Right lobe of liver (tissue), 6 donors: Measurements from ENCODE around the gene EVI5. TPM values are rescaled to one million over a fixed set of nuclear protein-coding genes. Genes with fewer than 3 reads are reported as not detected.

Experiments used
- ATAC-seq, 4 donors: fragments of 200-7000 bp; cut with Tn5 transposase; one replicate each; pipeline ENCODE4 v1.9.1; 2020; ENCODE audit warnings: mild to moderate bottlenecking in 4 of 4, moderate library complexity in 4 of 4
- DNase-seq, 3 donors: peaks; one replicate each; pipeline ENCODE4 v3.0.0-alpha.2; 2020
- H3K27ac ChIP-seq, 3 donors: fragments of 200-600 bp; one replicate each; pipeline ENCODE4 v1.8.0; 2022
- H3K27me3 ChIP-seq, 2 donors: fragments of 200-600 bp; one replicate each; pipeline ENCODE4 v1.8.0; 2022
- H3K36me3 ChIP-seq, 4 donors: fragments of 200-600 bp; sonication (generic) in 1 of 4; one replicate each; pipeline versions ENCODE4 v1.5.1 to v1.8.0; 2017 to 2022; ENCODE audit warnings: control low read depth in 1 of 4
- H3K4me1 ChIP-seq, 4 donors: fragments of 200-600 bp; sonication (generic) in 1 of 4; one replicate each; pipeline versions ENCODE4 v1.5.1 to v1.8.0; 2017 to 2022; ENCODE audit warnings: control low read depth in 1 of 4
- H3K4me3 ChIP-seq, 3 donors: fragments of 200-600 bp; one replicate each; pipeline ENCODE4 v1.8.0; 2022
- H3K9me3 ChIP-seq, 4 donors: fragments of 200-600 bp; sonication (generic) in 1 of 4; one replicate each; pipeline versions ENCODE4 v1.5.1 to v1.8.0; 2017 to 2022; ENCODE audit warnings: control low read depth in 1 of 4
- CTCF ChIP-seq, 4 donors: fragments of 200-600 bp in 3 of 4; fragments of 450-650 bp in 1 of 4; IDR thresholded peaks; one replicate each; pipeline versions ENCODE4 v1.5.1 to v1.8.0; 2016 to 2022; ENCODE audit warnings: antibody characterized with exemption in 4 of 4, mild to moderate bottlenecking in 2 of 4
- POLR2A ChIP-seq: fragments of 450-650 bp; IDR thresholded peaks from one replicate; pipeline ENCODE4 v1.6.1; 2017; ENCODE audit warnings: antibody characterized with exemption, mild to moderate bottlenecking
- WGBS: methylation state at CpG from one replicate; pipeline ENCODE4 v1.1.6; 2018; ENCODE audit warnings: low coverage, low lambda C conversion rate; ENCODE audit not compliant: insufficient coverage; ENCODE audit errors: missing lambda C conversion rate; 5-methylcytosine and 5-hydroxymethylcytosine counted together
- intact Hi-C, 2 donors: fragments of 100-400 bp; cut with DNase I; formaldehyde crosslinking; loops; one replicate each; pipeline versions ENCODE4 v1.11.2 to v1.14.1; 2022
- total RNA-seq, 6 experiments: library from RNA; depleted of rRNA in 2 of 6; stranded (reverse); fragments of >200 nt in 2 of 6; fragmentation: NEBNext Ultra II Directional in 3 of 6; extraction: Animal tissue kit (Norgen Biotek cat#: 25700) in 3 of 6; gene quantifications; one replicate each; pipeline versions ENCODE4 v1.1.0 to v1.2.4, GENCODE V29; 2016 to 2023
- donor health status: DM: no; HTN: yes; CAD: no.
- donor health status: DM: no; HTN: no; CAD: no.
- donor health status: DM: no; HTN: no; CAD: no.
- donor health status: DM: no; HTN: yes; CAD: no.
- donor health status: DM: no; HTN: yes; CAD: no.

EVI5 gene
- total RNA-seq, 6 experiments from 2014 or later: 12.8 to 27.7 (median 19.0) TPM

GRCh38 chr1:92713939-92714338 lies 71.0 kb downstream of the EVI5 start:
- peak overlapping the region in 2 of 3 donors; percentile 48 to 66 for H3K27ac ChIP-seq
- 40% methylated on average over 2 of the region's 2 CpGs for WGBS
- H3K4me1 ChIP-seq: peaks cover 0 to 18% (median 7%) of the 10 kb centered on the region in 4 donors
- ATAC-seq (peak; percentile 41 to 72 (median 49)), DNase-seq (no peak)
- H3K36me3 ChIP-seq: no peaks in the 10 kb centered on the region
- H3K9me3 ChIP-seq: no peaks in the 10 kb centered on the region
- TF ChIP-seq POLR2A (no peak), CTCF (IDR thresholded peaks at IDR 0.05) (no peak)
- intact Hi-C loops: no loop called here
- no peaks in the 10 kb centered on the region for H3K27me3 ChIP-seq
- H3K4me3 ChIP-seq: peak overlapping the region; percentile 35 to 56 (median 56)

- Histone ChIP-seq H3K27me3 (no peaks in the 10 kb centered on the region), H3K9me3 (no peaks in the 10 kb centered on the region), H3K4me1 (peaks cover 0 to 31% (median 9%) of the 10 kb centered on the region in 4 donors), H3K27ac (peak overlapping the region in 1 of 3 donors; percentile 24), H3K4me3 (peak overlapping the region in 1 of 3 donors; percentile 56), H3K36me3 (no peaks in the 10 kb centered on the region)
- WGBS: 37% methylated on average over 6 of the region's 6 CpGs
- intact Hi-C loops: no loop called here
- no peak for TF ChIP-seq CTCF (IDR thresholded peaks at IDR 0.05)
- TF ChIP-seq POLR2A: no peak
- DNase-seq (no peak), ATAC-seq (peak in 2 of 4 donors; percentile 3 to 5)
Observed at GRCh38 chr1:92711473-92712165, 73.3 kb downstream of the EVI5 start.

GRCh38 chr1:92709738-92710137 lies 75.2 kb downstream of the EVI5 start:
- peak; percentile 53 to 73 (median 58) for DNase-seq
- TF ChIP-seq CTCF (IDR thresholded peaks at IDR 0.05) (no peak), POLR2A (no peak)
- no peak overlapping the region for H3K4me3 ChIP-seq
- no peak overlapping the region for H3K27ac ChIP-seq
- no peaks in the 10 kb centered on the region for H3K27me3 ChIP-seq
- intact Hi-C loops: no loop called here
- peaks cover 0 to 33% (median 11%) of the 10 kb centered on the region in 4 donors for H3K4me1 ChIP-seq
- no peaks in the 10 kb centered on the region for H3K36me3 ChIP-seq
- ATAC-seq: peak; percentile 53 to 81 (median 56)
- H3K9me3 ChIP-seq: no peaks in the 10 kb centered on the region
- WGBS: 53% methylated on average over 3 of the region's 4 CpGs

GRCh38 chr1:92708368-92708950 lies 76.4 kb downstream of the EVI5 start:
- Histone ChIP-seq H3K27me3 (no peaks in the 10 kb centered on the region), H3K4me1 (peaks cover 0 to 27% (median 8%) of the 10 kb centered on the region in 4 donors), H3K4me3 (no peak overlapping the region), H3K36me3 (no peaks in the 10 kb centered on the region), H3K27ac (no peak overlapping the region), H3K9me3 (no peaks in the 10 kb centered on the region)
- DNase-seq: no peak
- ATAC-seq: no peak
- TF ChIP-seq POLR2A (no peak), CTCF (IDR thresholded peaks at IDR 0.05) (no peak)
- intact Hi-C loops: no loop called here
- 64% methylated on average over 2 of the region's 2 CpGs for WGBS
